Thyroid gland (tissue), 4 donors: ENCODE measurements around the gene TRIM36.

ENCODE experiments used
- POLR2A ChIP-seq, 2 donors: fragments of 450-650 bp; IDR thresholded peaks; one replicate each; pipeline ENCODE4 v1.6.1; 2017; ENCODE audit warnings: antibody characterized with exemption in 2 of 2, mild to moderate bottlenecking in 2 of 2, moderate library complexity in 1 of 2
- TF ChIP-seq, protein P1 (sequence below), 6 experiments: fragments of 200-600 bp in 3 of 6; fragments of 450-650 bp in 3 of 6; sonication (generic) in 3 of 6; IDR thresholded peaks; one replicate each; pipeline ENCODE4 v1.5.1; 2016 to 2019; ENCODE audit warnings: antibody characterized with exemption in 6 of 6, mild to moderate bottlenecking in 2 of 6, inconsistent platforms in 1 of 6, moderate library complexity in 1 of 6

DNA sequence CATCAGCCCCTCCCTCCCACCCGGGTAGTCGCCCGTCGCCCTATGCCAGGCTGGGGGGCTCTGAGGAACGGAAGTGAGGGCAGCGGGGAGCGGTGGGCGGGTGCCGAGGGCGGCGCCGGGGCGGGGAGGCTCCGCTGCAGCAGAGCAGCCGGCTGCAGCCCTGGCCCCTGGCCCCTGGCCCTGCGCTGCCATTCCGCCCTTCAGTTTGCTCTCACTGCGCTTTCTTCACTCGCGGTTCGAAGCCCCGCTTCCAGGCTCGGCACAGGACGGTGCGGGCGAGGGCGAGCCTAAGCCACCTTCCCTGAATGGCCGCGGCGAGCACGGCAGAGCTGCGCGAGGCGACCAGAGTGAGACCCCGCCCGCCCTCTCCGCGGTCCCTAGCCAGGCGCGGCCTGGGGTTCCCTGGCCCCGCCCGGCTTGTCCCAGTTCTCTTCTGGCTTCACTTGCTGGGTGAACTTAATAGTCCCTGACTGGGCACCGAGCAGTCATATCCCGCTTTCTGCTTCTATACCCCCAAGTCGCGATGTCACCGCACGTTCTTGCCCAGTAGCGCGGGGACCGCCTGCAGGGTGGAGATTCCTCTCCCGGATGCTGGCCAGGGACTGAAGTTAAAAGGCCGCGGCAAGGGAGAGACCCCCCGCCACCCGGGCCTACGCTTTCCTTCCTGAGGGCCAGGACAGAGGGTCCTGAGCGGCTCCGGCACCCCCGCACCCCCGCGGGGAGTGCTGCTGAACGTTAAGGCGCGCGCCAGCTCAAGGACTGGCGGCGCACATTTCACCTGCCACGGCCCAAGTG, 623 bp upstream of the TRIM36 start:
- TF ChIP-seq, protein P1, sequence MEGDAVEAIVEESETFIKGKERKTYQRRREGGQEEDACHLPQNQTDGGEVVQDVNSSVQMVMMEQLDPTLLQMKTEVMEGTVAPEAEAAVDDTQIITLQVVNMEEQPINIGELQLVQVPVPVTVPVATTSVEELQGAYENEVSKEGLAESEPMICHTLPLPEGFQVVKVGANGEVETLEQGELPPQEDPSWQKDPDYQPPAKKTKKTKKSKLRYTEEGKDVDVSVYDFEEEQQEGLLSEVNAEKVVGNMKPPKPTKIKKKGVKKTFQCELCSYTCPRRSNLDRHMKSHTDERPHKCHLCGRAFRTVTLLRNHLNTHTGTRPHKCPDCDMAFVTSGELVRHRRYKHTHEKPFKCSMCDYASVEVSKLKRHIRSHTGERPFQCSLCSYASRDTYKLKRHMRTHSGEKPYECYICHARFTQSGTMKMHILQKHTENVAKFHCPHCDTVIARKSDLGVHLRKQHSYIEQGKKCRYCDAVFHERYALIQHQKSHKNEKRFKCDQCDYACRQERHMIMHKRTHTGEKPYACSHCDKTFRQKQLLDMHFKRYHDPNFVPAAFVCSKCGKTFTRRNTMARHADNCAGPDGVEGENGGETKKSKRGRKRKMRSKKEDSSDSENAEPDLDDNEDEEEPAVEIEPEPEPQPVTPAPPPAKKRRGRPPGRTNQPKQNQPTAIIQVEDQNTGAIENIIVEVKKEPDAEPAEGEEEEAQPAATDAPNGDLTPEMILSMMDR (IDR thresholded peaks at IDR 0.05), result no peak
- no peak for TF ChIP-seq POLR2A (IDR thresholded peaks at IDR 0.05)
